IMR-90 (cell line): ENCODE data around the gene ZFYVE28. TPM values are rescaled to one million over a fixed set of nuclear protein-coding genes. Genes with fewer than 3 reads are reported as not detected.

Experiments used
- ATAC-seq: fragments of 200-7000 bp; cut with Tn5 transposase; 2 replicates; pipeline ENCODE4 v1.9.1; 2020; ENCODE audit warnings: low read depth, mild to moderate bottlenecking, moderate library complexity
- BruUV-seq: library from RNA; stranded (reverse); fragments of 400-500 nt; replicated peaks from 2 replicates; lab custom pipeline; 2021; lab: Mats Ljungman, UMichigan
- CTCF ChIA-PET: fragments of 300-600 bp; formaldehyde crosslinking; extraction: SDS; loops from one replicate; lab custom pipeline; 2021; ENCODE audit warnings: antibody characterized with exemption; lab: Yijun Ruan, JAX
- POLR2A ChIA-PET: fragments of 300-600 bp; sonication (Branson Sonifier 250); formaldehyde crosslinking; loops from one replicate; lab custom pipeline; 2022; ENCODE audit warnings: antibody characterized with exemption; ENCODE audit not compliant: unreplicated experiment; lab: Charles Lee
- DNase-seq: peaks from one replicate; pipeline ENCODE4 v3.0.0; 2013
- H2AFZ ChIP-seq: replicated peaks from 2 replicates; pipeline ENCODE3; 2013; ENCODE audit warnings: low read length, mild to moderate bottlenecking; ENCODE audit not compliant: poor library complexity
- H2AK5ac ChIP-seq: 2 replicates; pipeline ENCODE4 v1.6.1; 2013; ENCODE audit warnings: low read depth, low read length, inconsistent platforms
- H2AK9ac ChIP-seq: replicated peaks from 2 replicates; pipeline ENCODE3; 2013; ENCODE audit warnings: mild to moderate bottlenecking, low read depth, low read length, moderate library complexity; ENCODE audit not compliant: poor library complexity
- H2BK120ac ChIP-seq: 2 replicates; pipeline ENCODE4 v1.6.1; 2013; ENCODE audit warnings: low read depth, low read length, inconsistent platforms
- H2BK15ac ChIP-seq: 3 replicates; pipeline ENCODE4 v1.6.1; 2013; ENCODE audit warnings: low read depth, low read length, inconsistent platforms
- H2BK20ac ChIP-seq: 2 replicates; pipeline ENCODE4 v1.6.1; 2013; ENCODE audit warnings: low read depth, mild to moderate bottlenecking, inconsistent platforms, low read length, moderate library complexity
- H2BK5ac ChIP-seq: 2 replicates; pipeline ENCODE4 v1.6.1; 2013; ENCODE audit warnings: mild to moderate bottlenecking, low read depth, low read length, inconsistent platforms; ENCODE audit not compliant: poor library complexity, severe bottlenecking
- H3K14ac ChIP-seq: replicated peaks from 2 replicates; pipeline ENCODE4 v1.6.1; 2013; ENCODE audit warnings: low read depth, low read length, inconsistent platforms
- H3K18ac ChIP-seq: 2 replicates; pipeline ENCODE4 v1.6.1; 2013; ENCODE audit warnings: low read depth, low read length, control low read depth
- H3K23ac ChIP-seq: 2 replicates; pipeline ENCODE4 v1.6.1; 2013; ENCODE audit warnings: low read depth, low read length, inconsistent platforms
- H3K27ac ChIP-seq: 2 replicates; pipeline ENCODE4 v1.5.1; 2013; ENCODE audit warnings: mild to moderate bottlenecking, control low read depth, low read length; ENCODE audit not compliant: insufficient read depth
- H3K27me3 ChIP-seq: 2 replicates; pipeline ENCODE4 v1.6.1; 2013; ENCODE audit warnings: low read length; ENCODE audit not compliant: control insufficient read depth, insufficient read depth
- H3K36me3 ChIP-seq: 2 replicates; pipeline ENCODE4 v1.6.1; 2013; ENCODE audit warnings: low read length, mixed read lengths; ENCODE audit not compliant: control insufficient read depth, insufficient read depth
- H3K4ac ChIP-seq: 2 replicates; pipeline ENCODE4 v1.6.1; 2013; ENCODE audit warnings: low read depth, low read length, inconsistent platforms
- H3K4me1 ChIP-seq: 2 replicates; pipeline ENCODE4 v1.6.1; 2013; ENCODE audit warnings: low read length, mixed read lengths; ENCODE audit not compliant: control insufficient read depth, insufficient read depth
- H3K4me2 ChIP-seq: 2 replicates; pipeline ENCODE4 v1.6.1; 2013; ENCODE audit warnings: low read depth, mild to moderate bottlenecking, control low read depth, low read length, moderate library complexity
- H3K4me3 ChIP-seq: 2 replicates; pipeline ENCODE4 v1.5.1; 2013; ENCODE audit warnings: low read depth, mild to moderate bottlenecking, control low read depth, low read length, moderate library complexity; ENCODE audit not compliant: insufficient read depth
- H3K56ac ChIP-seq: 2 replicates; pipeline ENCODE4 v1.6.1; 2013; ENCODE audit warnings: low read length, inconsistent platforms; ENCODE audit not compliant: insufficient read depth; ENCODE audit errors: extremely low read depth
- H3K79me1 ChIP-seq, 2 experiments: 2 replicates each; pipeline ENCODE4 v1.6.1; 2013; ENCODE audit warnings: low read length in 2 of 2, inconsistent platforms in 1 of 2, low read depth in 1 of 2
- H3K9ac ChIP-seq: 2 replicates; pipeline ENCODE4 v1.6.1; 2013; ENCODE audit warnings: low read depth, low read length, control low read depth
- H3K9me1 ChIP-seq: 2 replicates; pipeline ENCODE4 v1.6.1; 2013; ENCODE audit warnings: low read length, inconsistent platforms; ENCODE audit not compliant: insufficient read depth
- H3K9me3 ChIP-seq: 2 replicates; pipeline ENCODE4 v1.6.1; 2013; ENCODE audit warnings: low read length; ENCODE audit not compliant: control insufficient read depth, insufficient read depth
- H4K20me1 ChIP-seq: 2 replicates; pipeline ENCODE4 v1.6.1; 2013; ENCODE audit warnings: low read length, inconsistent platforms; ENCODE audit not compliant: insufficient read depth
- H4K5ac ChIP-seq: 2 replicates; pipeline ENCODE4 v1.6.1; 2013; ENCODE audit warnings: mild to moderate bottlenecking, low read depth, low read length, control low read depth
- H4K8ac ChIP-seq, 2 experiments: 2 replicates each; pipeline ENCODE4 v1.6.1; 2013; ENCODE audit warnings: low read depth in 2 of 2, low read length in 2 of 2, control low read depth in 1 of 2, inconsistent platforms in 1 of 2
- H4K91ac ChIP-seq: 2 replicates; pipeline ENCODE4 v1.6.1; 2013; ENCODE audit warnings: low read depth, low read length, inconsistent platforms; ENCODE audit not compliant: insufficient read depth
- BHLHE40 ChIP-seq: fragments of 150-350 bp; IDR thresholded peaks from 2 replicates; pipeline ENCODE4 v1.6.1; 2016; ENCODE audit warnings: mild to moderate bottlenecking, low read depth, low read length
- CEBPB ChIP-seq: IDR thresholded peaks from 2 replicates; pipeline ENCODE4 v1.6.1; 2012; ENCODE audit warnings: low read depth, low read length, improper control_type of control experiment
- CHD1 ChIP-seq: IDR thresholded peaks from 2 replicates; pipeline ENCODE4 v1.6.1; 2012; ENCODE audit warnings: low read depth, low read length, improper control_type of control experiment
- CTCF ChIP-seq: conservative IDR thresholded peaks from 2 replicates; pipeline ENCODE4 v1.5.1; 2012; ENCODE audit warnings: mild to moderate bottlenecking, low read depth, low read length, improper control_type of control experiment
- FOS ChIP-seq: fragments of 150-350 bp; IDR thresholded peaks from 2 replicates; pipeline ENCODE4 v1.6.1; 2016; ENCODE audit warnings: low read depth, low read length
- MAFK ChIP-seq: IDR thresholded peaks from 2 replicates; pipeline ENCODE4 v1.6.1; 2012; ENCODE audit warnings: low read depth, low read length, improper control_type of control experiment
- MAZ ChIP-seq: IDR thresholded peaks from 2 replicates; pipeline ENCODE4 v1.6.1; 2012; ENCODE audit warnings: low read depth, mild to moderate bottlenecking, low read length, improper control_type of control experiment, moderate library complexity, borderline replicate concordance
- MXI1 ChIP-seq: IDR thresholded peaks from 2 replicates; pipeline ENCODE4 v1.6.1; 2012; ENCODE audit warnings: low read depth, mild to moderate bottlenecking, low read length, moderate library complexity, borderline replicate concordance
- NFE2L2 ChIP-seq: fragments of 150-350 bp; IDR thresholded peaks from 2 replicates; pipeline ENCODE4 v1.6.1; 2016; ENCODE audit warnings: low read depth, mild to moderate bottlenecking, low read length
- POLR2A ChIP-seq: IDR thresholded peaks from 2 replicates; pipeline ENCODE4 v1.6.1; 2012; ENCODE audit warnings: mild to moderate bottlenecking, low read depth, low read length
- RAD21 ChIP-seq: IDR thresholded peaks from 2 replicates; pipeline ENCODE4 v1.6.1; 2012; ENCODE audit warnings: low read length, improper control_type of control experiment
- RCOR1 ChIP-seq: IDR thresholded peaks from 2 replicates; pipeline ENCODE4 v1.6.1; 2012; ENCODE audit warnings: mild to moderate bottlenecking, low read length, improper control_type of control experiment; ENCODE audit not compliant: insufficient replicate concordance
- RFX5 ChIP-seq: IDR thresholded peaks from 2 replicates; pipeline ENCODE4 v1.8.0; 2012; ENCODE audit warnings: low read depth, mild to moderate bottlenecking, low read length, moderate library complexity
- SMC3 ChIP-seq: fragments of 150-350 bp; IDR thresholded peaks from 2 replicates; pipeline ENCODE4 v1.6.1; 2016; ENCODE audit warnings: low read depth, mild to moderate bottlenecking, antibody characterized with exemption, low read length, moderate library complexity
- WGBS, 2 experiments: methylation state at CpG; one replicate each; pipeline versions ENCODE4 v1.1.5 to v1.1.7; 2013; ENCODE audit warnings: missing lambda C conversion rate in 2 of 2; ENCODE audit not compliant: insufficient read length in 1 of 2; ENCODE audit errors: extremely low coverage in 2 of 2; 5-methylcytosine and 5-hydroxymethylcytosine counted together
- dilution Hi-C: fragments of 300-500 bp; cut with HindIII; formaldehyde crosslinking; loops from one replicate; pipeline ENCODE4 v1.14.3; 2018; ENCODE audit warnings: low sequenced_read_pairs; ENCODE audit not compliant: unreplicated experiment
- in situ Hi-C: fragments of 300-500 bp; cut with MboI; formaldehyde crosslinking; loops from 3 replicates; pipeline ENCODE4 v1.14.3; 2019; ENCODE audit warnings: low sequenced_read_pairs, inconsistent platforms, mixed read lengths
- intact Hi-C: fragments of 100-400 bp; cut with micrococcal nuclease; formaldehyde crosslinking; loops from 2 replicates; pipeline ENCODE4 v1.10.0; 2022
- polyA plus RNA-seq, 3 experiments: library from polyadenylated mRNA; depleted of rRNA; stranded (reverse); fragments of >200 nt; gene quantifications; 2 replicates each; pipeline ENCODE4 v1.2.3, GENCODE V29; 2012; ENCODE audit warnings: low replicate concordance in 1 of 3
- total RNA-seq: library from RNA; depleted of rRNA; stranded (reverse); fragments of >200 nt; gene quantifications from 2 replicates; pipeline ENCODE4 v1.2.3, GENCODE V29; 2012
- TF ChIP-seq, protein P1 (sequence below): fragments of 150-350 bp; IDR thresholded peaks from 2 replicates; pipeline ENCODE4 v1.6.1; 2016; ENCODE audit warnings: low read depth, mild to moderate bottlenecking, low read length, moderate library complexity, borderline replicate concordance
- TF ChIP-seq, protein P2 (sequence below): fragments of 150-350 bp; IDR thresholded peaks from 2 replicates; pipeline ENCODE4 v1.6.1; 2017; ENCODE audit warnings: mild to moderate bottlenecking, antibody characterized with exemption, low read length, low read depth

The ZFYVE28 gene
- total and polyA plus RNA-seq, 2 of the 4 experiments (the other 2 are of a cell fraction), result 0.36 to 1.2 TPM

GRCh38 chr4:2396781-2397368 is 21.6 kb downstream of the ZFYVE28 start:
- Histone ChIP-seq H3K18ac (no peak overlapping the region), H3K79me1 (no peaks in the 10 kb centered on the region), H3K9me1 (no peaks in the 10 kb centered on the region), H3K4me1 (peaks cover 4% of the 10 kb centered on the region; the same call in 1 of the 2 replicates), H2AK5ac (no peak overlapping the region), H3K27ac (no peak overlapping the region), H3K14ac (no peak overlapping the region), H3K27me3 (peaks cover 27% of the 10 kb centered on the region), H2BK120ac (no peak overlapping the region), H3K56ac (no peak overlapping the region), H2AFZ (no peak overlapping the region), H4K20me1 (no peaks in the 10 kb centered on the region; the same call in 1 of the 2 replicates), H3K4me3 (no peak overlapping the region), H3K36me3 (no peaks in the 10 kb centered on the region), H2BK5ac (no peak overlapping the region), H3K9me3 (no peaks in the 10 kb centered on the region), H4K8ac (no peak overlapping the region), H3K23ac (no peak overlapping the region), H3K4me2 (no peak overlapping the region), H3K4ac (no peak overlapping the region), H2BK20ac (no peak overlapping the region), H4K5ac (no peak overlapping the region), H4K91ac (no peak overlapping the region), H2AK9ac (no peak overlapping the region), H2BK15ac (no peak overlapping the region), H3K9ac (no peak overlapping the region)
- intact Hi-C loops, result no loop called here
- in situ Hi-C loops, result no loop called here
- WGBS, 2 experiments, result 57% methylated on average over 10 of the region's 21 CpGs; no CpG with 5 or more reads in 1 of the 2 experiments
- ATAC-seq (no peak), DNase-seq (no peak)
- ChIA-PET CTCF (interaction anchor here (0.6 kb wide), 1 partner anchor 16 kb away, joined by 3 read pairs; no protein-coding TSS in a partner anchor), POLR2A (no interaction called here)
- no peak for TF ChIP-seq BHLHE40
- TF ChIP-seq, protein P1, sequence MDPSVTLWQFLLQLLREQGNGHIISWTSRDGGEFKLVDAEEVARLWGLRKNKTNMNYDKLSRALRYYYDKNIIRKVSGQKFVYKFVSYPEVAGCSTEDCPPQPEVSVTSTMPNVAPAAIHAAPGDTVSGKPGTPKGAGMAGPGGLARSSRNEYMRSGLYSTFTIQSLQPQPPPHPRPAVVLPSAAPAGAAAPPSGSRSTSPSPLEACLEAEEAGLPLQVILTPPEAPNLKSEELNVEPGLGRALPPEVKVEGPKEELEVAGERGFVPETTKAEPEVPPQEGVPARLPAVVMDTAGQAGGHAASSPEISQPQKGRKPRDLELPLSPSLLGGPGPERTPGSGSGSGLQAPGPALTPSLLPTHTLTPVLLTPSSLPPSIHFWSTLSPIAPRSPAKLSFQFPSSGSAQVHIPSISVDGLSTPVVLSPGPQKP, result no peak
- no peak for TF ChIP-seq SMC3
- TF ChIP-seq CHD1, result no peak
- no peak for TF ChIP-seq NFE2L2
- no peak for TF ChIP-seq MAFK
- no peak for TF ChIP-seq FOS
- TF ChIP-seq MXI1, result no peak
- no peak for TF ChIP-seq CTCF
- no peak for TF ChIP-seq POLR2A
- no peak for TF ChIP-seq RCOR1
- TF ChIP-seq RFX5, result no peak
- no peak for TF ChIP-seq MAZ
- TF ChIP-seq CEBPB, result no peak
- TF ChIP-seq RAD21, result no peak
- TF ChIP-seq, protein P2, sequence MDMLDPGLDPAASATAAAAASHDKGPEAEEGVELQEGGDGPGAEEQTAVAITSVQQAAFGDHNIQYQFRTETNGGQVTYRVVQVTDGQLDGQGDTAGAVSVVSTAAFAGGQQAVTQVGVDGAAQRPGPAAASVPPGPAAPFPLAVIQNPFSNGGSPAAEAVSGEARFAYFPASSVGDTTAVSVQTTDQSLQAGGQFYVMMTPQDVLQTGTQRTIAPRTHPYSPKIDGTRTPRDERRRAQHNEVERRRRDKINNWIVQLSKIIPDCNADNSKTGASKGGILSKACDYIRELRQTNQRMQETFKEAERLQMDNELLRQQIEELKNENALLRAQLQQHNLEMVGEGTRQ, result no peak
- no TSS peak for BruUV-seq
- dilution Hi-C loops, result no loop called here
